GM18519 (cell line): ENCODE data around the gene APLP2.

Experiments used
- ATAC-seq: cut with Tn5 transposase; IDR thresholded peaks from one replicate; pipeline ENCODE4 v1.9.1; 2021; ENCODE audit warnings: mild to moderate bottlenecking, moderate library complexity; ENCODE audit not compliant: unreplicated experiment, low FRiP score

APLP2 gene

GRCh38 chr11:130112071-130112830 lies 42.6 kb downstream of the APLP2 start:
- no peak for ATAC-seq

GRCh38 chr11:130114281-130114680 lies 44.6 kb downstream of the APLP2 start:
- no peak for ATAC-seq

- ATAC-seq: no peak
Measured at GRCh38 chr11:130114726-130115125, 45.0 kb downstream of the APLP2 start.

GRCh38 chr11:130115218-130115617 lies 45.5 kb downstream of the APLP2 start:
- no peak for ATAC-seq

GRCh38 chr11:130118165-130118564 lies 48.5 kb downstream of the APLP2 start:
- peak; percentile 94 for ATAC-seq

- peak; percentile 33 for ATAC-seq
Measured at GRCh38 chr11:130118636-130119387, 49.1 kb downstream of the APLP2 start.

GRCh38 chr11:130120045-130120444 lies 50.4 kb downstream of the APLP2 start:
- ATAC-seq: no peak

- no peak for ATAC-seq
Measured at GRCh38 chr11:130121445-130121978, 51.8 kb downstream of the APLP2 start.

- ATAC-seq: no peak
Measured at GRCh38 chr11:130122141-130122575, 52.5 kb downstream of the APLP2 start.

- ATAC-seq: no peak
Measured at GRCh38 chr11:130123414-130124040, 53.8 kb downstream of the APLP2 start.

GRCh38 chr11:130124096-130124495 lies 54.4 kb downstream of the APLP2 start:
- ATAC-seq: no peak

GRCh38 chr11:130125638-130126037 lies 55.9 kb downstream of the APLP2 start:
- no peak for ATAC-seq

GRCh38 chr11:130126516-130126915 lies 56.8 kb downstream of the APLP2 start:
- ATAC-seq: no peak

- no peak for ATAC-seq
Measured at GRCh38 chr11:130127509-130127908, 57.8 kb downstream of the APLP2 start.

- ATAC-seq: no peak
Measured at GRCh38 chr11:130128626-130129025, 58.9 kb downstream of the APLP2 start.

- ATAC-seq: no peak
Measured at GRCh38 chr11:130129922-130130321, 60.2 kb downstream of the APLP2 start.

- peak; percentile 62 for ATAC-seq
Measured at GRCh38 chr11:130131961-130132850, 62.5 kb downstream of the APLP2 start.

GRCh38 chr11:130133716-130134115 lies 64.0 kb downstream of the APLP2 start:
- ATAC-seq: no peak

GRCh38 chr11:130136107-130136506 lies 66.4 kb downstream of the APLP2 start:
- ATAC-seq: no peak

GRCh38 chr11:130137999-130138398 lies 68.3 kb downstream of the APLP2 start:
- no peak for ATAC-seq
